Natural killer cell (primary cell): ENCODE measurements around the gene ZFYVE26. TPM values are rescaled to one million over a fixed set of nuclear protein-coding genes. Genes with fewer than 3 reads are reported as not detected.

Experiments used
- ATAC-seq, 3 donors: fragments of 150-1000 bp in 2 of 3; fragments of 200-7000 bp in 1 of 3; cut with Tn5 transposase; 1 replicate in 1 of 3; 2 replicates in 2 of 3; pipeline ENCODE4 v1.10.0; 2021; ENCODE audit warnings: mild to moderate bottlenecking in 2 of 3, moderate library complexity in 2 of 3
- DNase-seq, 2 donors: peaks; one replicate each; pipeline versions ENCODE4 v3.0.0 to v3.0.0-alpha.2; 2013 to 2021; ENCODE audit warnings: mixed read lengths in 1 of 2
- H3K27ac ChIP-seq: one replicate; pipeline ENCODE4 v1.5.1; 2013; ENCODE audit warnings: mild to moderate bottlenecking, low read length
- H3K27me3 ChIP-seq: one replicate; pipeline ENCODE4 v1.6.1; 2013; ENCODE audit warnings: low read length; ENCODE audit not compliant: control insufficient read depth, insufficient read depth
- H3K36me3 ChIP-seq: one replicate; pipeline ENCODE4 v1.6.1; 2013; ENCODE audit warnings: low read length; ENCODE audit not compliant: control insufficient read depth, insufficient read depth
- H3K4me1 ChIP-seq: one replicate; pipeline ENCODE4 v1.6.1; 2013; ENCODE audit warnings: low read length; ENCODE audit not compliant: control insufficient read depth, insufficient read depth
- H3K4me3 ChIP-seq: one replicate; pipeline ENCODE4 v1.5.1; 2013; ENCODE audit warnings: low read length
- H3K9me3 ChIP-seq: one replicate; pipeline ENCODE4 v1.6.1; 2013; ENCODE audit warnings: low read length; ENCODE audit not compliant: control insufficient read depth, insufficient read depth
- H3K27ac Mint-ChIP-seq, 2 donors: one replicate each; pipeline ENCODE4 v1.8.0; 2022; ENCODE audit warnings: mild to moderate bottlenecking in 2 of 2, mixed read lengths in 2 of 2, moderate library complexity in 1 of 2
- H3K27me3 Mint-ChIP-seq, 2 donors: one replicate each; pipeline ENCODE4 v1.8.0; 2022; ENCODE audit warnings: low read depth in 2 of 2, mixed read lengths in 2 of 2
- H3K36me3 Mint-ChIP-seq: one replicate; pipeline ENCODE4 v1.8.0; 2022; ENCODE audit warnings: mixed read lengths
- H3K4me1 Mint-ChIP-seq, 2 donors: one replicate each; pipeline ENCODE4 v1.8.0; 2022; ENCODE audit warnings: mixed read lengths in 2 of 2
- H3K4me3 Mint-ChIP-seq: one replicate; pipeline ENCODE4 v1.8.0; 2022; ENCODE audit warnings: mild to moderate bottlenecking, moderate library complexity, mixed read lengths
- H3K9me3 Mint-ChIP-seq, 2 donors: one replicate each; pipeline ENCODE4 v1.8.0; 2022; ENCODE audit warnings: mixed read lengths in 2 of 2
- CTCF ChIP-seq: fragments of 200-600 bp; IDR thresholded peaks from one replicate; pipeline ENCODE4 v1.8.0; 2022; ENCODE audit warnings: antibody characterized with exemption
- WGBS: methylation state at CpG from one replicate; pipeline ENCODE4 v1.1.7; 2013; ENCODE audit warnings: missing lambda C conversion rate; ENCODE audit not compliant: insufficient coverage; 5-methylcytosine and 5-hydroxymethylcytosine counted together
- intact Hi-C: fragments of 100-400 bp; cut with micrococcal nuclease; formaldehyde crosslinking; loops from one replicate; pipeline ENCODE4 v1.14.2; 2022
- total RNA-seq, 4 donors: library from RNA; stranded (reverse); fragments of 120-200 nt in 1 of 4; gene quantifications; one replicate each; pipeline versions ENCODE4 v1.2.3 to v1.2.4, GENCODE V29; 2013 to 2022

Gene ZFYVE26
- total RNA-seq, 3 donors from 2014 or later (not counting 1 experiment from before 2014, with no cell fraction given), result 31.0 to 45.9 (median 35.5) TPM

GRCh38 chr14:67852926-67853604 lies 36.7 kb upstream of the ZFYVE26 start:
- H3K27me3 Mint-ChIP-seq, result peaks cover 54 to 66% of the 10 kb centered on the region in 2 donors
- H3K4me3 Mint-ChIP-seq, result no peak overlapping the region

GRCh38 chr14:67851785-67852410 lies 35.5 kb upstream of the ZFYVE26 start:
- peak overlapping the region; percentile 4 for H3K27ac ChIP-seq

More at GRCh38 chr14:67852926-67853604, 36.7 kb upstream of the ZFYVE26 start:
- peak overlapping the region; percentile 48 for H3K27ac ChIP-seq
- DNase-seq (no peak), ATAC-seq (peak in 1 of 3 donors; percentile 80)
- no peaks in the 10 kb centered on the region for H3K27me3 ChIP-seq
- intact Hi-C loops, result no loop called here
- Mint-ChIP-seq H3K9me3 (no peaks in the 10 kb centered on the region), H3K4me1 (peaks cover 43 to 48% of the 10 kb centered on the region in 2 donors), H3K27ac (no peak overlapping the region), H3K36me3 (no peaks in the 10 kb centered on the region)
- H3K9me3 ChIP-seq, result no peaks in the 10 kb centered on the region
- H3K4me1 ChIP-seq, result peaks cover 37% of the 10 kb centered on the region
- no peak overlapping the region for H3K4me3 ChIP-seq
- no peaks in the 10 kb centered on the region for H3K36me3 ChIP-seq
- TF ChIP-seq CTCF, result no peak

GRCh38 chr14:67850066-67850830 lies 33.9 kb upstream of the ZFYVE26 start:
- Mint-ChIP-seq H3K4me1 (peaks cover 25 to 27% of the 10 kb centered on the region in 2 donors), H3K27me3 (peaks cover 39 to 66% of the 10 kb centered on the region in 2 donors), H3K27ac (no peak overlapping the region), H3K4me3 (no peak overlapping the region), H3K9me3 (no peaks in the 10 kb centered on the region), H3K36me3 (peaks cover 8% of the 10 kb centered on the region)
- no peak overlapping the region for H3K4me3 ChIP-seq
- intact Hi-C loops, result no loop called here
- ATAC-seq (no peak), DNase-seq (no peak)
- 94% methylated on average over 8 of the region's 9 CpGs for WGBS
- no peaks in the 10 kb centered on the region for H3K27me3 ChIP-seq
- no peaks in the 10 kb centered on the region for H3K36me3 ChIP-seq
- H3K27ac ChIP-seq, result no peak overlapping the region
- H3K9me3 ChIP-seq, result no peaks in the 10 kb centered on the region
- TF ChIP-seq CTCF, result no peak
- peaks cover 26% of the 10 kb centered on the region for H3K4me1 ChIP-seq

More at GRCh38 chr14:67851785-67852410, 35.5 kb upstream of the ZFYVE26 start:
- H3K27me3 Mint-ChIP-seq, result peaks cover 46 to 73% of the 10 kb centered on the region in 2 donors
- ATAC-seq (no peak), DNase-seq (no peak)
- intact Hi-C loops, result no loop called here
- no peak for TF ChIP-seq CTCF
- H3K4me1 Mint-ChIP-seq, result peaks cover 40 to 42% of the 10 kb centered on the region in 2 donors
- H3K4me3 ChIP-seq, result no peak overlapping the region
- H3K4me3 Mint-ChIP-seq, result no peak overlapping the region
- 80% methylated on average over 9 of the region's 9 CpGs for WGBS
- H3K27ac Mint-ChIP-seq, result no peak overlapping the region
- no peaks in the 10 kb centered on the region for H3K27me3 ChIP-seq
- no peaks in the 10 kb centered on the region for H3K9me3 ChIP-seq
- peaks cover 8% of the 10 kb centered on the region for H3K36me3 Mint-ChIP-seq
- H3K36me3 ChIP-seq, result no peaks in the 10 kb centered on the region
- H3K9me3 Mint-ChIP-seq, result no peaks in the 10 kb centered on the region
- H3K4me1 ChIP-seq, result peaks cover 31% of the 10 kb centered on the region
